GM19035 (cell line): ENCODE data around the gene ARID3C.

Experiments used
- ATAC-seq: cut with Tn5 transposase; IDR thresholded peaks from one replicate; pipeline ENCODE4 v1.9.1; 2021; ENCODE audit not compliant: unreplicated experiment

The ARID3C gene

DNA sequence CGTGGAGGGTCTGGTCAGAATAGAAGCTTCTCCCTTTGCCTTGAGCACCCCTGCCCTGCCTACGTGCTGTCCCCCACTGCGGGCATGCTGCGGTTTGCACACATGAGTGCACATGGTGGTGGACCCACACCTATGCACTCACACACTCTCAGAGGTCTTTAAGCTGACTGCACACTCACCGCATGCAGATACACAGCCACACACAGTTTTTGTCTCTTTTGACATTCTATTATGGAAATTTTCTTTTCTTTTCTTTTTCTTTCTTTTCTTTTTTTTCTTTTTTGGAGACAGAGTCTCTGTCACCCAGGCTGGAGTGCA lies 584 bp upstream of the ARID3C start:
- ATAC-seq = no peak

DNA sequence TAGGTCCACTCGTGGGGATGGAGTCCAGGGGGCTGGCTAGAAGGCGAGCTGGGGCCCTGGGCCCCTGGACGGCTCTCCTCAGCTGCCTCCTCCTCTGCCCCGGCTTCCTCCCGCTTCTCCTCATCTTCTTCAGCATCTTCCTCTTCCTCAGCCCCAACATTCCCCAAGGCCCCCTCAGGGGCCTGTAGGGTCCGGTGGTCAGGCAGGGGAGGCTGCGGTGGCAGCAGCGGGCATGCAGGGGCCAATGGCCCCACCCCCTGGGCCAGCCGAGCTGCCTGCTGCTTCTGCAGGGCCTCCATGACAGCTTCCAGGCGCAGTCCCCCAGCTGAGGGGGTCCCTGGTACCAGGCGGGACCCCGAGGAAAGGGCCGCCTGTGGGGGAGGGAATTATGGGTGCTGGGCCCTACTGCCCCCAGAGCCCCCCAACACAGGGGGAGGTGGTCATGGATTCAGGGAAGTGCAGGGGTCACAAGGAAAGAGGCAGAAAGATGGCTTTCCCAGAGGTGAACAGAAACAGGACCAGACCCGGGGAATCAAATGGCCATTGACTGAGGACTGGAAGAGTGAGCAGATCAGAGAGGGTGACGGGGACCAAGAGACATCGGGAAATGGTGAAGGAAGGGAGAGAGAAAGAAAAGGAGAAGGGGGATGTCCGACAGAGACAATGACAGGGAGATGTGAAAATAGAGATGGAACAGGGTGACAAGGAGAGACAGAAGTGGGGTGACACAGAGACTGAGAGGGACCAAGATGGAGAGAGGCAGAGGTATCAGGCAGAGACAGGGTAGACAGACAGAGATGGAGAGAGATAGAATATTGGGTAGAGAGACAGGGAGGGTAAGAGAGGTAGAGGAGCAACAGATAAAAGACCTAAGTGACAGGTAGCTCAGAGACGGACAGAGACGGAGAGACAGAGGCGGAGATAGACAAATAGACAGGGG lies 880 bp downstream of the ARID3C start:
- ATAC-seq = no peak

DNA sequence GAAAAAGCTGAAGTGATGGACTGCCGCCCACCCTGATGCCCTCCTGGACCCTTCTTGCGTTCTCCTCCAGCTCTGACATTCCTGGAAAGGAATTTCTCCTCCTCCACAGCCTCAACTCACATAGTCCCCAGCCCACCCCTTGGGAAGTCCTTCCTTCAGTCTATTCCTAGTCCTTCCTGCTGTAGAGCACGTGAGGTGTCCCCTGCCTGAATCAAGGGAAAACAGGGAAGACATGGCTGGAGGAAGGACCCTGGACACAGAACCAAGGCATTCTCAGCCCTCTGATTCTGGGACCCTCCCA lies 3.7 kb downstream of the ARID3C start:
- ATAC-seq = no peak

DNA sequence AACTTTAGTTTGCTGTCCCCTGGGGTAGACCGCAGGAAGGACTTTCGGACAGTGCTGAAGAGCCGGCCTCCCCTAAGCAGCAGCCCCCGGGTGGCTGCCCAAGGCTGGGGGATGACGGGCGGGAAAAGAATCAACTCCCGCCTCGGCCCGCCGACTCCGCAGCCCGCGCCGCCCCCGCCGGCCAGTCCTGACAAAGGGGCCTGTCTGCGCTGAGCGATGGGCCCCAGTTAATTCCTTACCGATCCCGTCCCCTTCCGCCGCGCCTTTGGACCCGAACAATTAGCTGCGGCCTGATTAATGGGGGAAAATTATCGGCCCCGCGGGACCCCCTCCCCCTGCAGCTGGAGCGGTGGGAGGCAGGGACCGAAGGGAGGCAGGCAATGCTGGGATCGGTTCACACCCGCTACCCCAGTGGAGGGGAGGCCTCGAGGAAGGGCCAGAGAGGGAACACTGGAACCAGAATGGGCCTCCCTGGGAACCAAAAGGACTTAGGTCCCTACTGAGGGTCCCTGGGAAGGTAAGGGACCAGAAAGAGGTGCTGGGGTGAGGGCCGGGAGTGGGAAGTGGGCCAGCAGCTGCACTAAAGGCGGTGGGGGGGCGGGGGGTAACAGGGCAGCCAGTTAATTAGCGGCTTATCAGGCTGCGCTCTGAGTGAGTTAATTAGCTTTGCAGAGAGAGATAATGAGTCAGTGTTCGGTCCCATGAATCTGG lies 4.2 kb downstream of the ARID3C start:
- no peak for ATAC-seq

DNA sequence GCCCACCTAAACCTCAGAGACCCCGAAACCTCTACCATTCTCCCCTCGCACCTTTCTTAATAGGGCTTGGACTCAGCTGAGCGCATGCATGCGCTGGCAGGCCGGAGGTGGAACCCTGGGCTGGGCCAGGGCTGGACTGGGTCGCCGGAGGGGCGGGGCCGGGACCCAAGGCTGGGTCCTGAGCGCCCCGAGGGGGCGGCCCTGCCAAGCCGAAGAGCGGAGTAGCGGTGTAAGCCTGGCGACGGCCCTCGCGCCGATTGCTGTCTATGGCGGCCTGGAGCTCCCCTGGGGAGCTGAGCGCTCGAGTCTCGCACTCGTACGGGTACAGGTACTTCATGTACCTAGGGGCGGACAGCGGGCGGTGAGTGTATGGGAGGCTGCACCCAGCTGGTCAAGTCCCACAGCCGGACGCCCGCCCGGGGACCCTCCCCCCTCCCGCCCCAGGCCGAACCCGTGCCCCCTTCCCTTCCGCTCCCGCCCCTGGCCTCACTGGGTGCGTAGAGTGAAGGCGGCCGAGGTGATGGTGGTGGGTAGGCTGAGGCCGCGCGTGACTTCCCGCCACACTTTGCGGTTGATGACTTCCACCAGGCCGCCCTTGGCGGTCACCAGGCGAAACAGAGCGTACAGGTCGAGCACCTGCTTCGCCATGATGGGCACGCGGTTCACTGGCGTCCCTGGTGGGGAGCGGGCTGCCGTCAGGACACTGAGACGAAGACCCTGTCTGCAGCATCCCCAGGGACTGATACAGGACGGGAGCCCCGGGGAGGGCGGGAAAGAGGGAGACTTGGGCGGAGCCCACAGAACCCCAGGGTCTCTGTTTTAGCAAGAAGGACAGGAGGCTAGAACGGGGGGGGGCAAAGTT lies 5.3 kb downstream of the ARID3C start:
- ATAC-seq = no peak

DNA sequence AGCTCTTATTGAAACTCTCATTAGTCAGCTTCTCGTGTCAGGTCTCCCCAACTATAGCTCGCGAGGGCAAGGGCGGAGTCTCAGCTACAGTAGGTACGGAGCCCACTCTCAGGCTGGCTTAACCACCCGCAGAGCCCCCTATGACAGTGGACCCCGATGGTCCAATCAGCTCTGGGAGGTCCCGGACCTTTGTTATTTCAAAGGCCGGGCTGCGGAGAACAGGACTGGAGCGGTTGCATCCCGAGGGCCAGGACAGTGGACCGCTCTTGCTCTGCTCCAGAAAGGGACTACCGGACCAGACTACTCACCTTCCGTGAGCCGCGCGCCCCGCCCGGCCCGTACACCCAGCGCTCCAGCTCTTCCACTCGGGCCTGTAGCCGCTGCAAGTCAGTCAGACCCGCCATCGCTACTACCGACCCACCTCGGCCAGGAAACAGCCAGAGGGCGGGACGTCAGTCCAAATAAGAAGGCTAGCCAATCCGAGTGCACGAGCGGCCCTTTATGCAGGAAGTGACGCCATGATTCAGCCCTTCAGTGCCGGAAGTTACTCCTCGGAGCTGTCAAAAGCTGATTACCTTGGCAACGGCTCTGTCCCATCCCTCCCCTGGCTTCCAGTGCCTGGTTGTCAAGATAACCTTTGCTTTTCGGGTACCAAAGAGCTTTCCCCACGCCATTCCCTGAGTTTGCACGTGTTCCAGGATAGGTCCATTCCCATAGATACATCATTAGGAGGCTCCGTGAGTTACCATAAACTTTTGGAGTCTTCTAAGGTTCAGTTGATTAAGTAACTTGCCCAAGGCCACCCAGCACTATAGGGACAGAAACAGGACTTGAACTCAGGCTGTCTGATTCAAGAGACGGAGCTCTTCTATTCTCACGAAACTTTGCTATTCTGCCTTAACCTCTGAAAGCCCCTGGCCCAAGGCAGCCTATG lies 8.5 kb downstream of the ARID3C start, which contains the start of gene DCTN3:
DCTN3 (minus strand) TSS at position 435 of the 934 bp plus-strand sequence; CDS start at position 404, 31 bp downstream.
- ATAC-seq = peak; percentile 99

DNA sequence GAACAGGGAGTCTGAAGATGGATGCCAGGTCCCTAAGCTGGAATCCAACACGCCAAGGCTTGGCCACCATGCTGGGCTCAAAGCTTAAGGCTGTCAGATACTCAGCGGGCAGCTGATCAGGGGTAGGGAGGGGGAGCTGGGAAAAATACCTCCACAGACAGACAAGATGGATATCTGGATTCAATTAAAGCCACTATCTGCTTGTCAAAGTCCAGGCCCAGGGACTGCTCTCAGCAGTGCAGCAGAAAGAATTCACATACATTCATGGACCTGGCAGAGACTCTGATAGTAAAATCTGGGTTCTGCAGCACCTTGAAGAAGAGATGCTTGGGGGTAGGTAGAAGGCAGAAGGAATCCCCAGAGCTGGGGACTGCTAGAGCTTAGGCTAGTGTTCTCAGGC lies 13.7 kb downstream of the ARID3C start:
- no peak for ATAC-seq

DNA sequence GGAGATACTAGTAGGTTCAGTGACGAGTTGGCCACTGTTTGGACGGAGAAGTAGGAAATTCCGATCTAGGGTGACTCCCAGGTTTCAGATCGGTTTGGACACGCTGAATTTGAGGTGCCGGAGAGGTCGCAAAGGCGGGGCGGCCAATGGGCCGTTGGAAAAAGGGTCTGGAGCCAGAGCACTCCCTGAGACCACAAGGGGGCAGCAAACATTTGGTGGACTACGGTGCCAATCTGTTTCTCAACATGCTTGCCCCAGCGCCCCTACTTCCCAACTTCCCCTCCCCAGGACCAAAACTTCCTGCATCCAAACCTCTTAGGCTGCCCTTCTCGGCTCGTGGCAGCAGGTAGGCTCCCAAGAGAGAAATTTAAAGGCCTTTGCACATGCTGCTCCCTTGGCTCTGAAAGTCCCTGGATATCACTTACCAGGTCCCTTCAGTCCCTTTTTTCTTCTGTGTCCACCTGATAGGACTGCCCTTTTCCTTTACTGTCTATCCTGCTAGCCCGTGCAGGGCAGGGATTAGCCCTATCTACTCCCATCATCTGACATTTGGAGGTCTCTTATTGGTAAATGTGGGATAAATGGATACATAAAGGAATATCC lies 16.0 kb downstream of the ARID3C start:
- ATAC-seq = peak; percentile 45

DNA sequence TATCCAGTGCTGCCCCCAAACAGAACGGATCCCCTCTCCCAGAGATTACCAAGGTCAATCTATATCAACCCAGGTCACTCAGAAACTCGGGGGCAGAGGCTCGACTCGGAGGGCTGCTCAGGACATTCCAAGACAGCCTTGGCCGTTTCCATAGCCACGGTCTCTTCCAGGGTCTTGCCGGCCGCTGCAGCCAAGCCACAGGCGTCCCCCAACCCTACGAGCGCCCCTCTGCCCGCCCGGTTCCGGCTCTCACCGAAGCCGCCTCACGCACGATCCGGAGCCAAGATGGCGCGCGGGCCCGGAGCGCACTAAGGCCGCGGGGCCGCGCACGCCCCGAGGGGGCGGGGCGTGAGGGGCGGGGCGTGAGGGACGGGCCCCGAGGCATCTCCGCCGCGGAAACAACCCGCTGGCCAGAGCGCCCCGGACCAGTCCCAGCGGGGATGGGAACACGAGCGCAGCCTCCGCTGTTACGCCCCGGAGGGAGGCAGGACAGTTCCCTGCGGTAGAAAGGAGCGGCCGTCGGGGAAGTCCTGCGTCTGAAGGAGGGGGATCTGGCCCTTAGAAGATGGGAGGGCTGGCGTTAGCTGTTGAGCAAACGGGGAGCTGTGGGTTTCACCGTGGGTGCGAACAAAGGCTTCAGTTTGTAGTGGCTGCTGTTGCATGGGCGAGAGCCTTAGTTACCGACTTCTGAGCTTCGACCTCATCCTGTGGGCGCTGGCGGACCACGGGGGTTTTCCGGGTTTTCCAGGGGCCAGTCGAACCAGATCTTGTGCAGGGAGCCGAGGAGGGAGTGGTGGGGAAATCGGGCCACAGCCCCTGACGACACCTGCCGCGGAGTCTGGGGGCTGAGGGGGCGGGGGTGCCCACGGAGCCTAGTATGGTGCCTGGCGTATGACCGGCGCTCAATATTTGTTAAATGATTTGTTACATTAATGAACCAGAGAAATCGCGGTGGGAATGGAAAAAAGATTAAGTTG lies 16.8 kb downstream of the ARID3C start, which contains the start of gene RPP25L:
RPP25L (minus strand) TSS at position 287 of the 977 bp plus-strand sequence. CDS start 801 bp downstream, outside the sequence.
- peak; percentile 90 for ATAC-seq

DNA sequence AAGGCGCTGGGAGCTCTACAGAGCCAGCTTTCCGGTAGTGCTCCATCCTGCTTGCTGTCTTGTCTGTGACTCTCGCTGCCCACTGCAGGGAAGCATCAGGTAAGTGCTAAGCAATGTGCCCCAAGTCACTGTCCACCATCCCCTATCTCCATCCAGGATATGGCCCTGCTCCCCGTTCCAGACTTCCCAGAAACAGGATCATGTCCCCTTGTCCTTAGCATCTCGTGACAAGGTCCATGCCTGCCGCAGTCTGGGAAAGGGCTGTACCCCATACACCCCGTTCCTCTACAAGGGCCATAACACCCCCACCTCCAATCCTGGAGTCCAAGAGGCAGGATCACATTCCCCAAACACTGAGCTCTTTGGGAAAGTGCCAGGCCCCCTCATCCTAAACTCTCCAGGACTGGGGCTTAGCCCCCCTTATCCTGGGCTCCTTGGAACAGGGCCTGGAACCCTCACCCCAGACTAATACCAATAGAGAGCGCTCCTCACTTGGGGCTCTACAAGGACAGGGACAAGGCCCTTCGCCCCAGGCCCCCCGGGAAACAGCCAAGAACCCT lies 17.5 kb downstream of the ARID3C start:
- peak; percentile 2 for ATAC-seq

DNA sequence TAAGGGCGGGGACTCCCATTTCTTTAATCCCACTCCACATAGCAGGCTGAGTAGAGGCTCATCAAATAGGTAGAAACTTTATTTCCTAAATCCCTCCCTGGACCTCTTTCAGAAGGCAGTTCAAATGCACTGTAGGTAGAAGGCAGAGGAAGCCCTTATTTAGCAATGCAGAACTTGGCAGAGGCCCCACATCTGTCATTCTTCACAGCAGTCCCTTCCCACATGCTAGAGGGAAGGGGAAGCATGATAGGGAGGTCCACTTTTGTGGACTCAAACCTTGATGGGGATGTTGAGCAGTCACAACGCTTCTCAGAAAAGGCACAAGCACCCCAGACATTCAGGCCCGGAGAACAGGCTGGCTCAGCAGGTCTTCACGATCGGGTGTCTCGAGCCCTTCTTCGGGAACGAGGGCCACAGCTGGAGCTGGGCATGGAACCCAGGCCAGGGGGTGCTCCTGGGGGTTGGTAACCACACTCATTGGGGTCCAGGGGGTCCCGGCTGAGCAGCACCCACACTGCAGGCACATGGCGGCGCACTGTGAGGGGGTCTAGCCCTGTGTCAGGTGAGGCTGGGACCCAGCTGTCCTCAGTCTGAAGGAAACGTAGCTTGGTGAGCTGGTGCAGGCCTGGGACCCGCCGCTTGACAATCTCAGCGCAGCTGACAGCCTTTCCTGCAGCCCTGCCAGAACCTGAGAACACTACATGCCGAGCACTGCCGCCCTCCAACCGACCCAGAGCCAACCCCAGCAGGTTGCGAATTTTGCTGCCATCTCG lies 18.2 kb downstream of the ARID3C start:
- ATAC-seq = no peak

DNA sequence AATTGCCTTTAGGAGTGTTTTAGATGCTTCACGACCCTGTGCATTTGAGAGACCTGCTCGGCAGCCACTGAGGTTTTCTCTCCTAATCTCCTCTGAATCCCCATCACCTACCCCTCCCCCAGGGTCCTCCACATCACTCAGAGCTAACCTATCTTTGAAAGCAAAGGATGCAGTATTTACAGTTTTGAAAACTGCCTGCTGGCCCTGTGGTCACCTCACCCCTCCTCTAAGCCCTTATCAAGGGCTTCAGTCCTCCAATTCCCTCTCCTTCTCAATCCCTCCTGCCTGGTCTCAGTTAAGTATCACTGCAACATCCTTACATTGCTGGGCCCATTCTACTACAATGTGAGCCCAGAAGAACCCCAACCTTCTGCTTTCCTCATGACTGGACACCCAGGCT lies 21.5 kb downstream of the ARID3C start:
- ATAC-seq = no peak

DNA sequence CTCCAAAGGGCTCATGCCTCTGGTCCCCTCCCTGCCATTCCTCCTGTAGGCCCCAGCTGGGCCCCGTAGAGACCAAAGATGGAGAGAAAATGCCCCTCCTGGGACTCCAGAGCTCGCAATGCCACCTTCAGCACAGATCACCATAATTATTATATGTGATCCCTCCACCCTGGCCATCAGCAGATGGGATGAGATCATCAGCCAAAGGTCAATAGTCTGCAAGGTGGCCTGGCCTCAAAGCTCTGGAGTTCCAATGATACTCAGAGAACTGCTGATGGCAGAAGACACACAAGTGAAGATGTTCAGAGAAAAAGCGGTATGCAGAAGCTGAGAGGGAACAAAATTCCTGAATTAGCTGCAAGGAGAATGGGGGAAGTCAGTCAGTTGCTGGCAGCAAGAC lies 22.0 kb downstream of the ARID3C start:
- ATAC-seq = no peak

DNA sequence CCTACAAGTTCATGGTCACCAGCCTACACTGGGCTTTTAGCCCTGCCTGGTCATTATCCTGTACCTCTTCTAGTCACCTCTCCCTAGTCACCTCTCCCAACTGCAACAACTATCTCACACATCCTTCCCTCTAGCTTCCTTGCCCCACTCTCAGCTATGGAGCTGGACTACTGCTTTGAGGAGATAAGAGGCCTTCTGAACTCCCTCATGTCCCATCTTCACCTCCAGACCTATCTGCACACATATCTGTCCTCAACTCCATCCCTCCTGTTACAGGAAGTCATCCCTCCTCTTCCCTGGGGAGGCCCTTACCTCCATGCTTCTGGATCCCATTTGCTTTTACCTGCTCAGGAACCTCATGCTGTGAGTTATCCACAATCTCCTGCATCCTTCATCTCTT lies 22.7 kb downstream of the ARID3C start:
- no peak for ATAC-seq

DNA sequence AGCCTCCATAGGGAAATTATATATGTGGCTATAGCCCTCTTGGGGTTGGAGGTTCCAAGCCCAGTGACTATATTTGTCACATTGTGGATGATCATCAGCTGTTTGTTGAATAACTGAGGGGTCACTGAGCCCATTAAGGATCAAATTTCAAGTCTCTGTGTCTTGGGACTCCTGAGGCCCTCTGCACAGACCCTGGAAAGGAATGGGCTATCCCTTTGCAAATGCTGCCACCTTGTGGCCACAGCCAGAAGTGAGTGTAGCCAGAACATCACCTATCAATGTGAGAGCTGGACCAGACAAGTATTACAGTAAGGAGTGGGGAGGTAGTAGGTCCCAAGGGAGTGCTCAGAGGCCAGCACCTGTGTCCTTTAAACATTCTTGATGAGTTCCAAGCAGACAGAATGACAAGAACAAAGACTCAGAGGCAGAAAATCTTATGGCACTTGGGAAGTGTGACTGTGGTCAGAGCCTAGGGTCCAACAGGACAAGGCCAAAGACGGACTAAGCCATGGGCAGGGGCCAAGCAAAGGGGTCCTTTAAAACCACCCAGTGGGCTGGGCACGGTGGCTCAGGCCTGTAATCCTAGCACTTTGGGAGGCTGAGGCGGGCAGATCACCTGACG lies 25.1 kb downstream of the ARID3C start:
- ATAC-seq = peak; percentile 70

DNA sequence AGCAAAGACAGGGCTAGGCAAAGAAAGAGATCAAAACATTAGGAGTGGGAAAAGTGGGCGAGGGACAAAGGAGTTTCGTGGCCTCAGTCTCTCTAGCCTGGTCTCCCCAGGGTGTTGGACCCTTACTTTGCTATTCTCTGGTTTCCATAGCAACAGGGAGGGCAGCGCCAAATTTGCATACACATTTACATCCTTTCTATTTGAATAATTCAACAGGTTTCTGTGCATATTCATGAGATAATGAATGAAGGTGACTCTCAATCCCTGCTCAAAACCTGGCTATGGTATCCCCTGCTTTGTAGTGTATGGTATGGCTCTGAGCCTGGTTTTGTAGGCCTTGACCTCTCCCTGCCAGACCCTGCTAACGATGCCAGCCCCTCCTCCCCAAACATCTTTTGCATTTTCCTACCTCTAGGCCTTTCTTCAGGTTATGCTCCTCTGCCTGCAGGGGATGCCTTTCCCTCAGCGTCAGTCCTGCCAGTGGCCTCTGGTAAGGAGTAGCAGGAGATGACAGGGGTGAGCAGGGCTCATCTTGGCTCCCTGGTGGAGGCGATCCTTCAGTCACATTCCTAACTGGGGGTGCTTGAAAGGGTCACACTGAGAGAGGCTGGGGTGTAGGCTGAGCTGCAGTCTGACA lies 26.8 kb downstream of the ARID3C start:
- ATAC-seq = no peak

DNA sequence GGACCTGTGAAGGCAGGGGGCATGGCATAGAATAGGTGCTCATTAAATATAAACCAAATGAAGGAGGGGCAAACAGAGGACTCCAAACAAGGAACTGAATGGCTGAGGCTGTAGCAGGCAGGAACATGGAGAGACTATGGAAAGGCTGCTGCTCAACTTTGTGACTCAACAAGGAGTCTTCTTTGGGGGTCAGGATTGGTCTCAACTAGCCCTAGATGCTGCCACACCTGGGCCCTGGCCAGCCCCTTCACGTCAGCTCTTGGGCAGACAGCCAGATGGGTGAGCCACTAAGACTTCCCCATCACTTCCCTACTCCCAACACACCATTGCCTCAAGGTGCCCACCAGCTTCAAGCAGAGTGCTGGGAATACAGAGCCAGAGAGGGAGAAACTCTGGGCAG lies 28.0 kb downstream of the ARID3C start:
- no peak for ATAC-seq
